GM12874 (cell line): ENCODE results near the gene CDIP1.
A peak's percentile ranks its signal among the peaks of the same experiment; 100 is the strongest.

Experiments
- CTCF ChIP-seq: IDR thresholded peaks from 2 replicates; pipeline ENCODE4 v1.5.1; 2011; ENCODE audit warnings: low read depth, mild to moderate bottlenecking, control low read depth, low read length, moderate library complexity; ENCODE audit not compliant: insufficient read depth

Gene CDIP1

GRCh38 chr16:4481963-4482362 is 56.6 kb downstream of the CDIP1 start:
- no peak for TF ChIP-seq CTCF

- no peak for TF ChIP-seq CTCF
Observed at GRCh38 chr16:4481526-4481925, 57.0 kb downstream of the CDIP1 start.

GRCh38 chr16:4477966-4478365 is 60.6 kb downstream of the CDIP1 start:
- TF ChIP-seq CTCF, result peak; percentile 16; the same call in 1 of the 2 replicates

GRCh38 chr16:4475880-4476788 is 62.4 kb downstream of the CDIP1 start, which contains the start of gene HMOX2:
HMOX2 (plus strand) TSS chr16:4476398; CDS start chr16:4505525, 29,127 bp downstream.
- peak; percentile 63 for TF ChIP-seq CTCF

GRCh38 chr16:4474192-4474961 is 64.2 kb downstream of the CDIP1 start, which contains the start of gene NMRAL1:
NMRAL1 (minus strand) TSS chr16:4474625; CDS start chr16:4474132, 493 bp downstream.
- no peak for TF ChIP-seq CTCF

GRCh38 chr16:4472880-4473279 is 65.7 kb downstream of the CDIP1 start:
- no peak for TF ChIP-seq CTCF

GRCh38 chr16:4471869-4472268 is 66.7 kb downstream of the CDIP1 start:
- no peak for TF ChIP-seq CTCF
